GM20431 (cell line): ENCODE results near the gene FNBP1L.

ENCODE experiments used
- in situ Hi-C: fragments of 300-500 bp; cut with MseI, MboI; formaldehyde crosslinking; loops from one replicate; pipeline ENCODE4 v1.15.0; 2020; ENCODE audit warnings: low sequenced_read_pairs; ENCODE audit not compliant: unreplicated experiment

The FNBP1L gene

GRCh38 chr1:93559045-93559444 is 111.1 kb downstream of the FNBP1L start:
- in situ Hi-C loops, result no loop called here

DNA sequence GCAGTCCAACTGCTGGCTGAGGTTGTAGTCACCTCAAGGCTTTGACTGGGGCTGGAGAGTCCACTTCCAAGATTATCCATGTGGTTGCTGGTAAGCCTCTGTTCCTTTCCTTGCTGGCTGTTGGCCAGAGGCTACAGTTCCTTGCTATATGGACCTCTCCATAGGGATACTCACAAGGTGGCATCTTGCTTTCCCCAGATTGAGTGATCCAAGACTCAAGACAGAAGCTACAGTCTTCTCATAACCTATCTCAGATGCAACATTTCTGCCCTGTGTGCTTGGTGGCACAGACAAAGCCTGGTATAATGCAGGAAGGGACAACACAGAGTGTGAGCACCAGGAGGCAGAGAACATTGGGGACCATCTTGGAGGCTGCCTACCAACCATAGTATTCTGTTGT is 111.8 kb downstream of the FNBP1L start:
- in situ Hi-C loops, result no loop called here

GRCh38 chr1:93565496-93566206 is 117.7 kb downstream of the FNBP1L start:
- in situ Hi-C loops, result no loop called here

GRCh38 chr1:93566227-93566626 is 118.3 kb downstream of the FNBP1L start:
- in situ Hi-C loops, result no loop called here

GRCh38 chr1:93567255-93567918 is 119.5 kb downstream of the FNBP1L start:
- in situ Hi-C loops, result no loop called here

DNA sequence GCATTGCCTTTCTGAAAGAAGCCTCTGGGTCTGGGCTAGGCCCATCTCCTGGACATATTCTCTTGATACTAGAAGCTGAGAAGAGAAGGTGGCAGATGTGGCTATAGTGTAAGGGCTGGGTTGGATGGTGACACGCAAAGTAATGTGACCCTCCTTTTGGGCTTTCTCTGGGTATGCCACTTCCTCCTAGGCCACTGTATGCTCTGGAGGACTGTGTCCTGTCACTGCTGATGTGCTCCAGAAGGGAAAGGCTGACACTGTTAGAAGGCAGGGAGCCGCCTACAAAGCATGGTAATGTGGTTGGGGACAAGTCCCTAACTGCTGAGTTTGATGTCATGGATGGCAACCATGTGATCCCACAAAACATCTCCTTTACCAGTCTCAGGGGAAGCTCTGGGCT is 121.6 kb downstream of the FNBP1L start:
- in situ Hi-C loops, result no loop called here

GRCh38 chr1:93571623-93572310 is 123.8 kb downstream of the FNBP1L start:
- in situ Hi-C loops, result no loop called here

DNA sequence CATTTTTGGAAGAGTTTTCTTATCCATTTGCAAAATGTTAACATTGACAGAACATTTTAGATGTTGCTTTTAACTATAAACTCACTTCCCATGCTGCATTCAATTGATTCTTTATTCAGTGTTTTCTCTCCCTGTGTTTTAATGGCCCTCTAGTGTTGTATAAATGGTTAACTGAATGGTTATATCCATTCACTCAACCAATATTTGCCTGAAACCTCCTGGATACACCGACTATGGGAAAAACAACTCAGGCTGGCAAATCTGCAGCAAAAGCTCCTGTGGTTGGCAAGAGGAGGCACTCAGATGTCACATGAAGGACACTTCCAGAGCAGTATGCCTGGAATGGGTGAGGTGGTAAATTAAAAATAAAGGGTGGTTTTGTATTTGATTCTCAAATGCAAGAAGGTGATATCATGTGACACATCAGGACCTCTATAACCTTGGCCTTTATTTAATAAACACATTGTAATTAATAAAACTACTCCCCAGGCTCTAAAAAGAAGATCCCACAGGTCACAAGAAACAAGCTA is 126.1 kb downstream of the FNBP1L start:
- in situ Hi-C loops, result no loop called here

DNA sequence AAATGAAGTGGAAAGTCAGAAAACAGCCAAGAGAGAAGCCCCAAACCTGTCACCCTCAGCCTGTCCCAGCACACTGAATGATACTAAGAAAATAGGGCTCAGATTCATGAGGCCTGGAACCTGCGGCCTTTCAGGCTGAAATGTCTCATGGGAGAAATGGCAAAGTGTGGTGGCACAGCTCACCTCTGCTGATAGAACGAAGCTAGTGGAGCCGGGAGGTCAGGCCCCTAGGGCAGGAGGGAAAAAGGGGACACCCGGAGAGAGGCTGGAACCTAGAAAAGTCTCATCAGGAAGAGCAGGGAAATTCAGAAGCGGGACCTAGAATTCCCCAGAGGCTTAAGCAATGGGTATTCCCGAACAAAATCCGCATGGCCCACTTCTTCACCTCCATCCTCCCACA is 126.6 kb downstream of the FNBP1L start:
- in situ Hi-C loops, result no loop called here

DNA sequence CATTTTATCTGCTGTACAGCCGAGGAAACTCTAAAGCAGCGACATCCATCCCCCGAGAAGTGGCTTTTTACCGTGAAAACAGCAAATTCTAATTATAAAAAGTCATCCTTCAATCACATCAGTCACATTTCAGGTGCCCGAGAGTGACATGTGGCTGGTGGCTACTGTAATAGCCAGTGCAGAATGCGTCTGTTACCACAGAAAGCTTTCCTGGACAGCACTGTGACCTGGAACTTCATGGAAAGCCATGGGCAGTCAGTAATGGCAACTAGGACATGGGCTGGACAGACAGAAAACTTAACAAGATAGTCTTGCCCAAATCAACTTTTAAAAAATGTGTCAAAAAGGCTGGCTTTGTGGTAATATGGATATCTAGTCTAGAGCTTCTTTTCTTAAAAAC is 127.1 kb downstream of the FNBP1L start:
- in situ Hi-C loops, result no loop called here

DNA sequence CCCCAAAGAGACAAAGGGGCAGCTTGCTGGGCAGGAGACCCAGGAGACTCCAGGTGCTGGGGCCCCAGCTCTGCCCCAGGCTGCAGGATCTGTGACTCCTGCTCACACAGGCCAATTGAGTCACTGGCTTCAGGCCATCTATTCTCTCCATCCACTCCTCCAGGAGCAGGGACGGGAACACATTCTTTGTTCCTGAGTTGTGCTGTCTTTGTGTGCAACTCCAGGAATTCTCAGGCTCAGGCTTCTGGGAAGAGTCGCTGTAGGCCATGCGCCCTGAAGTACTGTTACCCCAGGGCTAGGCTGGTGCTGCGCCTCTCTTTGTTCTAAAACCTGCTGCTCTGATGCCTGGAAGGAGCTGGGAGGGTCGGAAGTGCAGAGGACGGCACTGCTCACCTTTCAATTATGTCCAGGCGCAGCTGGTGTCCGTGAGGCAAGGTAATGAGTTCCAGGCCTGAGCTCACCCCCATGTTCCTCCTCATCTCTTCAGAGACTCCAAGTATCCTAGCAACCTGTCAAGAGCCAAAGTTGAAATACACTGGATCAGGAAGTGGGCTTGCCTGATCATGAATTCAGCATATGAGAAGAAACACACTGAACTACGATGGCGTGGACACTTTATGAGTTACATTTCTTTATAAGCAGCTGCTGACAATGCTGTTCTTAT is 127.8 kb downstream of the FNBP1L start:
- in situ Hi-C loops, result no loop called here

DNA sequence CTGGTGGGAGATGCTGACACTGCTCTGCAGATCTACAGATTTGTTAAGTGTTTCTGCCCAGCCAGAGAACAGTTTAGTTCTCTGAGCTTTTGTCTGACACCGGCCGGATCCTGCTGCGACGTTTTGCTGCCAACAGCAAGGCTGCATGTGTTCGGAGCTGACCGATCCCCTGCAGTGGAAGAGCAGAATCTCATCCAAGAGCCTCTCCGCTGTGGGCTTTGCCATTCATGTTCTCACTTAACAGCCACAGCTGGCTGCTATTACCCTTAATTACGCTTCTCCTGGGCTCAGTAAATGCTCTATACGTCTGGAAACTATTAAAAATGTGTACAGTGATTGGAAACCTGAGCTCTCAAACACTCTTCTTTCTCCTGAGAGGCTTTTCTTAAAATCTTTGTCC is 128.4 kb downstream of the FNBP1L start:
- in situ Hi-C loops, result no loop called here

DNA sequence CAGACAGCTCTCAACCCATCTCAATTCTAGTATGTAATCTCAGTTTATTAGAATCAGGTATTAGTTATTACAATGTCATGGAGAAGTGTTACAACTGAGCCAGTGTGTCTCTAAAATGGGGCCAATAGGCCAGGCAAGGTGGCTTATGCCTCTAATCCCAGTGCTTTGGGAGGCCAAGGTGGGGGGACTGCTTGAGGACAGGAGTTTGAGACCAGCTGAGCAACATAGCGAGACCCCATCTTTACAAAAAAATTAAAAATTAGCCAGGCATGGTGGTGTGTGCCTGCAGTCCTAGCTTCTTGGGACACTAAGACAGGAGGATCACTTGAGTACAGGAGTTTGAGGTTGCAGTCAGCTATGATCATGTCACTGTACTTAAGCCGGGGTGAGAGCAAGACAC is 128.8 kb downstream of the FNBP1L start:
- in situ Hi-C loops, result no loop called here

- in situ Hi-C loops, result no loop called here
Observed at GRCh38 chr1:93577536-93578432, 129.9 kb downstream of the FNBP1L start.

GRCh38 chr1:93578433-93578830 is 130.5 kb downstream of the FNBP1L start:
- in situ Hi-C loops, result no loop called here

DNA sequence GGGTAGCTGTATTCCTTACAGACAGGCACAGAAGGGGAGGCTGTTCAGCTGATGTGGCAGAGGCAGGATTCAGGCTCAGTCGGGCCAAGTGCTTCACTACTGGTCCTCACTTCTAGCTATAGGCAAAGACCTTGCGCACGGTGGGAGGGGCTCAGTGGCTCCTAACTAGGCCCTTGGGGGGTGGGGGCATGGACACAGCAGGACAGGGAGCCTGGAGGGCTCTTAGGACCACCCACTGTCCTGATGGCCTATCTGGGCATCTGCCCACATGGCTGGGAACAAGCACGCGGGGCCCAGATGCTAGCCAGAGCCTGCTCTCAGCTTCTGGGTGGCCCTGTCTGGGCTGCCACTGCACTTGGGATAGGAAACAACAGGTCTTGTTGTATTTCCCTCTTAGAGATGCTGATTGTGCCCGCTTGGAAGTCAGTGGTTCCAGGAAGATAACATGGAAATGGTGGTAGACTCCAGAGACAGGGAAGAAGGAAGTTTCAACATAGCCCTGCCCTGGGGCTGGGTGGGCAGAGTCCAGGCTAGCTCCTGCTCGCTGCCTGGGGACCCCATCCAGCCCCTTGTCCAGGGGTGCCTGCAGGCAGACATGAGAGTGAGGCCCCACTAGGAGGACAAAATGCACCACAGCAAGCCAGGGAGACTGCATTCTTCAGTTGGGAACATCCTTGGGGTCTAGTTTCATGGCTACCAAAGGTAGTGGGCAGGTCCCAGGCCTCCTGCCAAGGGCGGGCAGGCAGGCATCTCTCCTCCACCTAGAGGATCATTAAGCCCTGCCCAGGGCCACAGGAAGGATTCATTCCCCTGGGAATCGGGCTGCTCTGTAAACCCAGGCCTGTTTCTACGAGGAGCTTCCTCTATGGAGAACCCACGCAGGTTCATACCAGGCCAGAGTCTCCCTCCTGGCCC is 131.2 kb downstream of the FNBP1L start:
- in situ Hi-C loops, result no loop called here

- in situ Hi-C loops, result no loop called here
Observed at GRCh38 chr1:93579891-93580290, 132.0 kb downstream of the FNBP1L start.
